GM12872 (cell line): ENCODE results near the gene MEGF8.
A peak's percentile ranks its signal among the peaks of the same experiment; 100 is the strongest.

Experiments used
- TF ChIP-seq, protein P1 (sequence below): IDR thresholded peaks from 3 replicates; pipeline ENCODE4 v1.5.1; 2011; ENCODE audit warnings: low read depth, mild to moderate bottlenecking, low read length, moderate library complexity; ENCODE audit not compliant: insufficient read depth

Gene MEGF8

DNA sequence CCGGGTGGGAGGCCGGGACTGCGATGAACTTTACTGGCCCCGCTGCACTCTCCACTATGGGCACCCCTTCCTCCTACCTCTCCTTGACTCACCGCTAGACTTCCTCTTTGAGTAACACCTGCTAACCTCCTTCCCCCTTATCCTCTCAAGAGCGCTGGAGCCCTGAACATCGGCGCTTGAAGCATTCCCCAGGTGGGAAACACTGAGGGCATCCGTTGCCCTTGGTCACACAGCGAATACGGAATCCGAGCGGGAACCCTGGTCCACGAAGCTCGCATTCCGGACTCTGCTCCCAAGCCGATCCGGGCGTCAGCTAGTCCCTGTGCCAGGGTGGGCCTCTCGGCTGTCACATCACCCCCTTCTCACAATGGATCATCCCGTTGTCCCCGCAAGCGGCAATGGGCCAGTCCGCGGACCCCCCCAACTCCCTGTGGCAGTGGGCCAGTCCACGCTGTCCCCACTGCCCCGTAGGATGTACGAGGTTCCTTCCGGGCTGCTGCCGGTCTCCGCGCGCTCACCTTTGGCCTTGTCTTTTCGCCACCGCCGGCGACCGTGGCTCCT, 97.5 kb downstream of the MEGF8 start:
- TF ChIP-seq, protein P1, sequence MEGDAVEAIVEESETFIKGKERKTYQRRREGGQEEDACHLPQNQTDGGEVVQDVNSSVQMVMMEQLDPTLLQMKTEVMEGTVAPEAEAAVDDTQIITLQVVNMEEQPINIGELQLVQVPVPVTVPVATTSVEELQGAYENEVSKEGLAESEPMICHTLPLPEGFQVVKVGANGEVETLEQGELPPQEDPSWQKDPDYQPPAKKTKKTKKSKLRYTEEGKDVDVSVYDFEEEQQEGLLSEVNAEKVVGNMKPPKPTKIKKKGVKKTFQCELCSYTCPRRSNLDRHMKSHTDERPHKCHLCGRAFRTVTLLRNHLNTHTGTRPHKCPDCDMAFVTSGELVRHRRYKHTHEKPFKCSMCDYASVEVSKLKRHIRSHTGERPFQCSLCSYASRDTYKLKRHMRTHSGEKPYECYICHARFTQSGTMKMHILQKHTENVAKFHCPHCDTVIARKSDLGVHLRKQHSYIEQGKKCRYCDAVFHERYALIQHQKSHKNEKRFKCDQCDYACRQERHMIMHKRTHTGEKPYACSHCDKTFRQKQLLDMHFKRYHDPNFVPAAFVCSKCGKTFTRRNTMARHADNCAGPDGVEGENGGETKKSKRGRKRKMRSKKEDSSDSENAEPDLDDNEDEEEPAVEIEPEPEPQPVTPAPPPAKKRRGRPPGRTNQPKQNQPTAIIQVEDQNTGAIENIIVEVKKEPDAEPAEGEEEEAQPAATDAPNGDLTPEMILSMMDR, result 0 out of 3 replicates have a peak, but pooled peaks have one; percentile 14

DNA sequence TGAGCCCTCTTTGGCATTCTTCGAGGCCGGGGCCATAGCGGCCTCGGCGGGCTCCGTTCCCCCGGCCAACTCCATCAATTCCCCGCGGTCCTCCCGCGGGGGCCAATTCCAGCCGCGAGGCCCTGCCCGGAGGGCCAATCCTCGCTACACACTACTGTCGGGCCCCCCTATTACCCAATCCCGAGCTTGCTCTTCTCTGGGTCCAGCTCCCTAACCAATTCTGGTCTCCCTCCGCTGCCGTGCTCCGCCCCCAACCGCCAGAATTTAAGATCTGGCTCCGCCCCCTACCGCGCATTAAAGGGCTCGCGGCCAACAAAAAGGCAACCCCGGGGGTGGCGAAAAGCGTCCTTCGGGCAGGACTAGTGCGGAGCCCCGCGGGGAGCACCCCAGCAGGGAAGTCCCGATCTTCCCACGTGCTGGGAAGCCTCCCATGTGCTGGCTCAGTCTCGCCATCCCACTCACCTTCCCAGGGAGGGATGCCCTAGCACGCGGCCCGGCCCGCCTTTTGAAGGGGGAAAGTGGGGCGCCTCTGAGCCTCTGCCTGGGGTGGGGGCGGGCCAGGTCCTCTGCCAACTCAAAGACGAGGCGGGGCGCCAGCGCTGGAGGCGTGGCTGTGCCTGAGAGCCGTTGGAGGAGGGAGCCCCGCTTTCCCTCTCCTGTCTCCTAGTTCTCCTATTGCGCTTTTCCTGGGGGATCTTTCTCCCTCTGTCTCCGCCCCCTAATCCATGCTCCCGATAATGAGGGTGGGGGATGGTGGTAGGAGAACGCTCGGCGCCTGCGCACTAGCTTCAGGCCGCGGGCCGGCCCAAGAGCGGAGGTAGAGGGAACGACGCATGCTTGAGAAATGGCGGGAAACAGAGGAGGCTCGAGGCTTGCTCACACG, 98.3 kb downstream of the MEGF8 start:
- TF ChIP-seq, protein P1, result no peak

DNA sequence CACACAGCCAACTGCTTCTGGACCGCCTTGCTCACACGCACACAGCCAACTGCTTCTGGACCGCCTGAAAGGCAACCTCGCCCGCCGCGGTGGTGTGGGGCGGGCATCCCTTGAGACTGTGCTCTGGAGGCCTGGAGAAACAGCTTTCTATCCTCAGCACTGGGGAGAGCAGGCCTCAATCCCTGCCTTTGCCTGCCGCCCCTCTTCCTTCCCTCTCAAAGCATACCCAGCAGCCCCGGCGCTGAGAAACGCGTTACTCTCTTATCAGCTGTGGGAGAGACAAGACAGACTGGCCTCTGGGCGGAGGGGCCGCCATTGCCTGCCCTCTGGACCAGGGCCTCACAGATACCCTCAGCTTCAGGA, 98.9 kb downstream of the MEGF8 start:
- TF ChIP-seq, protein P1, result no peak

DNA sequence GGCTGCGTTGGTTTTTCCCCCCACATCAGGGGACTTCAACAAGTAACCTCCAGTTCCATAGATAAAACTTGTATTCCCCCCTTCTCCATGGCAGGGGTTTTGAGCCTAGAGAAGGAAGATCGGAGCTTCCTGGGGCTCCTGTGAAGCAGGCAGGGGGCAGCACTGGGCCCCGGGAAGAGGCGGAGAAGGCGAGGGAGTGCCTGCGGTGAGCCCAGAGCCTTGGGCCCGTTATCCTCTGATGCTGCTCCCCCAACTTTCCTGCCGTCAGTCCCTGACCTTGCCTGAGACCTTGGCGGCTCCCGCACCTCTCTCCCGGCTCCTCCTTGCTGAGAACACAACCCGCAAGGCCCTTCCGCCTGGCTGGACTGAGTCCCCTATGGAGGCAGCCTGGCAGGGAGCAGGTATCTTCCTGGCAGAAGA, 99.3 kb downstream of the MEGF8 start:
- TF ChIP-seq, protein P1, result no peak

DNA sequence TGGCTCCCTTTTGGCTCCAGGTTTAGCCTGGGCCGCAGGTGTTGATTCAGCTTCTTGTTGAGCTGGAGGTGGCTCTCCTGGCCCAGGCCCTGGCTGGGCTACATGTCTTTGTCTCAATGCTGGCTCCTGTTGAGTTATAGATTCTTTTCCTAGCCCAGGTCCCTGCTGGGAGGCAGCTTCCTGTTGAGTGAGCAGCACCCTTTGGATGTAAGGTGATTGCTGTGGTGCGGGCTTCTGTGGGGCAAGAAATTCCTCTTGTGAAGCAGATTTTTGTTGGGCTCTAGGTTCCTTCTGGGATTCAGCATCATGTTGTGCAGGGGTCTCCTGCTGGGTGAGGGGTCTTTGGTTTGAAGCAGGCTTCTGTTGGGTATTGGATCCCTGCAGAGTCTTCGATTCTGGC, 101.2 kb downstream of the MEGF8 start:
- TF ChIP-seq, protein P1, result no peak

DNA sequence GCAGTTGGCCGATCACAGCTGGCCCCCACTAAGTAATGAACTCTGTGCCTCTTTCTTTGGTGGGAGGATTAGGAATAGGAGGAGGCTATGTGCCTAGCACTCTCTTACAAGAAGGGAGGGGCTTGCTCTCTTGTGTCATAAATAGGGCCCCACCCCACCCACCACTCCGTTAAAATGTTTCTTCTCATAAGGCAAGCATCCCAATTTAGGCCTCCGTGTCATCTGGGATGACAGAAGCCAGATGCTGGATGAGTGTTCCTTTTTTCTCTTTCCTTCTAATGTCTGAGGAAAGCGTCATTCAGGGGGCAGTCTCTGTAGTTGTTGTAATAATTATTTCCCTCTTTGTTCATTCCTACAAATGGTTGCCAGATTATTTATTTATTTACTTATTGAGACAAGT, 101.9 kb downstream of the MEGF8 start, which contains the start of gene LIPE:
TSS of gene LIPE (minus strand) at position 76 of the 400 bp plus-strand sequence. CDS start 239 bp downstream, outside the sequence.
- TF ChIP-seq, protein P1, result no peak
